NK-92 (cell line): Measurements from ENCODE around the gene ANKRD34C.

Source experiments
- DNase-seq: peaks from one replicate; lab custom pipeline; 2025; ENCODE audit not compliant: unreplicated experiment; lab: John Stamatoyannopoulos, UW

Gene ANKRD34C

GRCh38 chr15:79282371-79283251 lies at the start of gene ANKRD34C:
TSS of gene ANKRD34C (plus strand) at chr15:79282722. CDS start at chr15:79293285, 10,563 bp downstream.
- no peak for DNase-seq

- DNase-seq, result no peak
These were observed 49.3 kb upstream of the ANKRD34C start for GRCh38 chr15:79233236-79233635.

GRCh38 chr15:79240036-79240435 lies 42.5 kb upstream of the ANKRD34C start:
- no peak for DNase-seq

GRCh38 chr15:79243723-79244122 lies 38.8 kb upstream of the ANKRD34C start:
- no peak for DNase-seq

- no peak for DNase-seq
These were observed 37.6 kb upstream of the ANKRD34C start for GRCh38 chr15:79244876-79245275.

GRCh38 chr15:79248183-79248582 lies 34.3 kb upstream of the ANKRD34C start:
- no peak for DNase-seq

- DNase-seq, result no peak
These were observed 25.1 kb upstream of the ANKRD34C start for GRCh38 chr15:79257454-79257853.

- DNase-seq, result no peak
These were observed 20.7 kb upstream of the ANKRD34C start for GRCh38 chr15:79261836-79262235.

- DNase-seq, result no peak
These were observed 17.4 kb upstream of the ANKRD34C start for GRCh38 chr15:79265167-79265566.

GRCh38 chr15:79265987-79266579 lies 16.4 kb upstream of the ANKRD34C start:
- DNase-seq, result no peak

GRCh38 chr15:79283252-79284048 lies 928 bp downstream of the ANKRD34C start:
- no peak for DNase-seq

GRCh38 chr15:79290642-79291275 lies 8.2 kb downstream of the ANKRD34C start:
- DNase-seq, result no peak

GRCh38 chr15:79292011-79292410 lies 9.5 kb downstream of the ANKRD34C start:
- DNase-seq, result no peak

- DNase-seq, result no peak
These were observed 11.6 kb downstream of the ANKRD34C start for GRCh38 chr15:79294075-79294474.

GRCh38 chr15:79296583-79296982 lies 14.1 kb downstream of the ANKRD34C start:
- DNase-seq, result no peak

- no peak for DNase-seq
These were observed 16.8 kb downstream of the ANKRD34C start for GRCh38 chr15:79299126-79299840.

- DNase-seq, result no peak
These were observed 17.3 kb downstream of the ANKRD34C start for GRCh38 chr15:79299841-79300235.

- no peak for DNase-seq
These were observed 24.7 kb downstream of the ANKRD34C start for GRCh38 chr15:79307251-79307650.

- DNase-seq, result no peak
These were observed 26.4 kb downstream of the ANKRD34C start for GRCh38 chr15:79308874-79309273.

GRCh38 chr15:79310612-79310984 lies 28.1 kb downstream of the ANKRD34C start:
- DNase-seq, result no peak
